IMR-90 (cell line): Measurements from ENCODE around the gene GP5. TPM values are rescaled to one million over a fixed set of nuclear protein-coding genes. Genes with fewer than 3 reads are reported as not detected.

Experiments used
- ATAC-seq: fragments of 200-7000 bp; cut with Tn5 transposase; 2 replicates; pipeline ENCODE4 v1.9.1; 2020; ENCODE audit warnings: low read depth, mild to moderate bottlenecking, moderate library complexity
- BruUV-seq: library from RNA; stranded (reverse); fragments of 400-500 nt; replicated peaks from 2 replicates; lab custom pipeline; 2021; lab: Mats Ljungman, UMichigan
- CTCF ChIA-PET: fragments of 300-600 bp; formaldehyde crosslinking; extraction: SDS; loops from one replicate; lab custom pipeline; 2021; ENCODE audit warnings: antibody characterized with exemption; lab: Yijun Ruan, JAX
- POLR2A ChIA-PET: fragments of 300-600 bp; sonication (Branson Sonifier 250); formaldehyde crosslinking; loops from one replicate; lab custom pipeline; 2022; ENCODE audit warnings: antibody characterized with exemption; ENCODE audit not compliant: unreplicated experiment; lab: Charles Lee
- DNase-seq: peaks from one replicate; pipeline ENCODE4 v3.0.0; 2013
- H2AFZ ChIP-seq: replicated peaks from 2 replicates; pipeline ENCODE3; 2013; ENCODE audit warnings: low read length, mild to moderate bottlenecking; ENCODE audit not compliant: poor library complexity
- H2AK5ac ChIP-seq: 2 replicates; pipeline ENCODE4 v1.6.1; 2013; ENCODE audit warnings: low read depth, low read length, inconsistent platforms
- H2AK9ac ChIP-seq: replicated peaks from 2 replicates; pipeline ENCODE3; 2013; ENCODE audit warnings: mild to moderate bottlenecking, low read depth, low read length, moderate library complexity; ENCODE audit not compliant: poor library complexity
- H2BK120ac ChIP-seq: 2 replicates; pipeline ENCODE4 v1.6.1; 2013; ENCODE audit warnings: low read depth, low read length, inconsistent platforms
- H2BK15ac ChIP-seq: 3 replicates; pipeline ENCODE4 v1.6.1; 2013; ENCODE audit warnings: low read depth, low read length, inconsistent platforms
- H2BK20ac ChIP-seq: 2 replicates; pipeline ENCODE4 v1.6.1; 2013; ENCODE audit warnings: low read depth, mild to moderate bottlenecking, inconsistent platforms, low read length, moderate library complexity
- H2BK5ac ChIP-seq: 2 replicates; pipeline ENCODE4 v1.6.1; 2013; ENCODE audit warnings: mild to moderate bottlenecking, low read depth, low read length, inconsistent platforms; ENCODE audit not compliant: poor library complexity, severe bottlenecking
- H3K14ac ChIP-seq: replicated peaks from 2 replicates; pipeline ENCODE4 v1.6.1; 2013; ENCODE audit warnings: low read depth, low read length, inconsistent platforms
- H3K18ac ChIP-seq: 2 replicates; pipeline ENCODE4 v1.6.1; 2013; ENCODE audit warnings: low read depth, low read length, control low read depth
- H3K23ac ChIP-seq: 2 replicates; pipeline ENCODE4 v1.6.1; 2013; ENCODE audit warnings: low read depth, low read length, inconsistent platforms
- H3K27ac ChIP-seq: 2 replicates; pipeline ENCODE4 v1.5.1; 2013; ENCODE audit warnings: mild to moderate bottlenecking, control low read depth, low read length; ENCODE audit not compliant: insufficient read depth
- H3K27me3 ChIP-seq: 2 replicates; pipeline ENCODE4 v1.6.1; 2013; ENCODE audit warnings: low read length; ENCODE audit not compliant: control insufficient read depth, insufficient read depth
- H3K36me3 ChIP-seq: 2 replicates; pipeline ENCODE4 v1.6.1; 2013; ENCODE audit warnings: low read length, mixed read lengths; ENCODE audit not compliant: control insufficient read depth, insufficient read depth
- H3K4ac ChIP-seq: 2 replicates; pipeline ENCODE4 v1.6.1; 2013; ENCODE audit warnings: low read depth, low read length, inconsistent platforms
- H3K4me1 ChIP-seq: 2 replicates; pipeline ENCODE4 v1.6.1; 2013; ENCODE audit warnings: low read length, mixed read lengths; ENCODE audit not compliant: control insufficient read depth, insufficient read depth
- H3K4me2 ChIP-seq: 2 replicates; pipeline ENCODE4 v1.6.1; 2013; ENCODE audit warnings: low read depth, mild to moderate bottlenecking, control low read depth, low read length, moderate library complexity
- H3K4me3 ChIP-seq: 2 replicates; pipeline ENCODE4 v1.5.1; 2013; ENCODE audit warnings: low read depth, mild to moderate bottlenecking, control low read depth, low read length, moderate library complexity; ENCODE audit not compliant: insufficient read depth
- H3K56ac ChIP-seq: 2 replicates; pipeline ENCODE4 v1.6.1; 2013; ENCODE audit warnings: low read length, inconsistent platforms; ENCODE audit not compliant: insufficient read depth; ENCODE audit errors: extremely low read depth
- H3K79me1 ChIP-seq, 2 experiments: 2 replicates each; pipeline ENCODE4 v1.6.1; 2013; ENCODE audit warnings: low read length in 2 of 2, inconsistent platforms in 1 of 2, low read depth in 1 of 2
- H3K9ac ChIP-seq: 2 replicates; pipeline ENCODE4 v1.6.1; 2013; ENCODE audit warnings: low read depth, low read length, control low read depth
- H3K9me1 ChIP-seq: 2 replicates; pipeline ENCODE4 v1.6.1; 2013; ENCODE audit warnings: low read length, inconsistent platforms; ENCODE audit not compliant: insufficient read depth
- H3K9me3 ChIP-seq: 2 replicates; pipeline ENCODE4 v1.6.1; 2013; ENCODE audit warnings: low read length; ENCODE audit not compliant: control insufficient read depth, insufficient read depth
- H4K20me1 ChIP-seq: 2 replicates; pipeline ENCODE4 v1.6.1; 2013; ENCODE audit warnings: low read length, inconsistent platforms; ENCODE audit not compliant: insufficient read depth
- H4K5ac ChIP-seq: 2 replicates; pipeline ENCODE4 v1.6.1; 2013; ENCODE audit warnings: mild to moderate bottlenecking, low read depth, low read length, control low read depth
- H4K8ac ChIP-seq, 2 experiments: 2 replicates each; pipeline ENCODE4 v1.6.1; 2013; ENCODE audit warnings: low read depth in 2 of 2, low read length in 2 of 2, control low read depth in 1 of 2, inconsistent platforms in 1 of 2
- H4K91ac ChIP-seq: 2 replicates; pipeline ENCODE4 v1.6.1; 2013; ENCODE audit warnings: low read depth, low read length, inconsistent platforms; ENCODE audit not compliant: insufficient read depth
- CEBPB ChIP-seq: IDR thresholded peaks from 2 replicates; pipeline ENCODE4 v1.6.1; 2012; ENCODE audit warnings: low read depth, low read length, improper control_type of control experiment
- CHD1 ChIP-seq: IDR thresholded peaks from 2 replicates; pipeline ENCODE4 v1.6.1; 2012; ENCODE audit warnings: low read depth, low read length, improper control_type of control experiment
- FOS ChIP-seq: fragments of 150-350 bp; IDR thresholded peaks from 2 replicates; pipeline ENCODE4 v1.6.1; 2016; ENCODE audit warnings: low read depth, low read length
- MAFK ChIP-seq: IDR thresholded peaks from 2 replicates; pipeline ENCODE4 v1.6.1; 2012; ENCODE audit warnings: low read depth, low read length, improper control_type of control experiment
- MAZ ChIP-seq: IDR thresholded peaks from 2 replicates; pipeline ENCODE4 v1.6.1; 2012; ENCODE audit warnings: low read depth, mild to moderate bottlenecking, low read length, improper control_type of control experiment, moderate library complexity, borderline replicate concordance
- MXI1 ChIP-seq: IDR thresholded peaks from 2 replicates; pipeline ENCODE4 v1.6.1; 2012; ENCODE audit warnings: low read depth, mild to moderate bottlenecking, low read length, moderate library complexity, borderline replicate concordance
- NFE2L2 ChIP-seq: fragments of 150-350 bp; IDR thresholded peaks from 2 replicates; pipeline ENCODE4 v1.6.1; 2016; ENCODE audit warnings: low read depth, mild to moderate bottlenecking, low read length
- POLR2A ChIP-seq: IDR thresholded peaks from 2 replicates; pipeline ENCODE4 v1.6.1; 2012; ENCODE audit warnings: mild to moderate bottlenecking, low read depth, low read length
- RCOR1 ChIP-seq: IDR thresholded peaks from 2 replicates; pipeline ENCODE4 v1.6.1; 2012; ENCODE audit warnings: mild to moderate bottlenecking, low read length, improper control_type of control experiment; ENCODE audit not compliant: insufficient replicate concordance
- RFX5 ChIP-seq: IDR thresholded peaks from 2 replicates; pipeline ENCODE4 v1.8.0; 2012; ENCODE audit warnings: low read depth, mild to moderate bottlenecking, low read length, moderate library complexity
- SMC3 ChIP-seq: fragments of 150-350 bp; IDR thresholded peaks from 2 replicates; pipeline ENCODE4 v1.6.1; 2016; ENCODE audit warnings: low read depth, mild to moderate bottlenecking, antibody characterized with exemption, low read length, moderate library complexity
- WGBS, 2 experiments: methylation state at CpG; one replicate each; pipeline versions ENCODE4 v1.1.5 to v1.1.7; 2013; ENCODE audit warnings: missing lambda C conversion rate in 2 of 2; ENCODE audit not compliant: insufficient read length in 1 of 2; ENCODE audit errors: extremely low coverage in 2 of 2; 5-methylcytosine and 5-hydroxymethylcytosine counted together
- dilution Hi-C: fragments of 300-500 bp; cut with HindIII; formaldehyde crosslinking; loops from one replicate; pipeline ENCODE4 v1.14.3; 2018; ENCODE audit warnings: low sequenced_read_pairs; ENCODE audit not compliant: unreplicated experiment
- in situ Hi-C: fragments of 300-500 bp; cut with MboI; formaldehyde crosslinking; loops from 3 replicates; pipeline ENCODE4 v1.14.3; 2019; ENCODE audit warnings: low sequenced_read_pairs, inconsistent platforms, mixed read lengths
- intact Hi-C: fragments of 100-400 bp; cut with micrococcal nuclease; formaldehyde crosslinking; loops from 2 replicates; pipeline ENCODE4 v1.10.0; 2022
- polyA plus RNA-seq, 3 experiments: library from polyadenylated mRNA; depleted of rRNA; stranded (reverse); fragments of >200 nt; gene quantifications; 2 replicates each; pipeline ENCODE4 v1.2.3, GENCODE V29; 2012; ENCODE audit warnings: low replicate concordance in 1 of 3
- total RNA-seq: library from RNA; depleted of rRNA; stranded (reverse); fragments of >200 nt; gene quantifications from 2 replicates; pipeline ENCODE4 v1.2.3, GENCODE V29; 2012
- TF ChIP-seq, protein P1 (sequence below): fragments of 150-350 bp; IDR thresholded peaks from 2 replicates; pipeline ENCODE4 v1.6.1; 2016; ENCODE audit warnings: low read depth, mild to moderate bottlenecking, low read length, moderate library complexity, borderline replicate concordance
- TF ChIP-seq, protein P2 (sequence below): fragments of 150-350 bp; IDR thresholded peaks from 2 replicates; pipeline ENCODE4 v1.6.1; 2017; ENCODE audit warnings: mild to moderate bottlenecking, antibody characterized with exemption, low read length, low read depth
- TF ChIP-seq, protein P3 (sequence below): conservative IDR thresholded peaks from 2 replicates; pipeline ENCODE4 v1.5.1; 2012; ENCODE audit warnings: mild to moderate bottlenecking, low read depth, low read length, improper control_type of control experiment

The GP5 gene
- total and polyA plus RNA-seq, 2 of the 4 experiments (the other 2 are of a cell fraction) = under 0.01 to 0.12 TPM

DNA sequence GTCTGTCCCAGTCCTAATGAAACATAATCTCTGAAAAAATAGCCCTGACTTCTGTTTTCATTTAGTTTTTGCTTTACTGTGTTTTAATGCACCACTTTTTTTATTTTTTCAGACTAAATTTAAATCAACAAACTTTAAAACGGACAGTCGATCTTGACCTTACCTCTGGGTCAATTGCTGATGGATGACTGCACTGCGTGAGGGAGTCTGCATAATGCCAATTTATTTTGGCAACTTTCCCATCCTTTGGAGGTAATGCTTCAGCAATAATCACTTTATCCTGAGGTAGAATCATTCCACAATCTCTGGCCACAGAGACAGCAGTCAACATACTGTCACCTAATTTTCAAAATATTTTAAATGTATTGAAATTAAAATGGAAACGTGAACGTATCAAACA lies 32.5 kb upstream of the GP5 start:
- no peak overlapping the region for H2AFZ ChIP-seq
- H3K4me1 ChIP-seq = no peaks in the 10 kb centered on the region
- dilution Hi-C loops = no loop called here
- no peaks in the 10 kb centered on the region for H3K9me1 ChIP-seq
- H3K14ac ChIP-seq = no peak overlapping the region
- peaks cover 55% of the 10 kb centered on the region for H3K36me3 ChIP-seq
- H3K9me3 ChIP-seq = no peaks in the 10 kb centered on the region
- no peak overlapping the region for H2BK5ac ChIP-seq
- ATAC-seq (no peak), DNase-seq (no peak)
- BruUV-seq = TSS peak; percentile 34
- H2BK20ac ChIP-seq = no peak overlapping the region
- H2BK120ac ChIP-seq = no peak overlapping the region
- no peak overlapping the region for H2AK9ac ChIP-seq
- H3K4me2 ChIP-seq = no peak overlapping the region
- peaks cover 20 to 33% of the 10 kb centered on the region in 2 experiments; a peak in 3 of 4 replicates for H3K79me1 ChIP-seq
- no peak overlapping the region for H4K91ac ChIP-seq
- ChIA-PET POLR2A (no interaction called here), CTCF (no interaction called here)
- no peak overlapping the region for H3K18ac ChIP-seq
- in situ Hi-C loops = no loop called here
- no peak overlapping the region for H3K56ac ChIP-seq
- WGBS, 2 experiments = 61% methylated on average over 3 of the region's 5 CpGs; no CpG with 5 or more reads in 1 of the 2 experiments
- no peak overlapping the region for H4K5ac ChIP-seq
- no peak overlapping the region for H2AK5ac ChIP-seq
- no peak overlapping the region for H3K4ac ChIP-seq
- intact Hi-C loops = no loop called here
- no peak overlapping the region for H4K8ac ChIP-seq
- H3K9ac ChIP-seq = no peak overlapping the region
- TF ChIP-seq RCOR1 (no peak), CHD1 (no peak), FOS (no peak), POLR2A (no peak), MXI1 (no peak), MAFK (no peak), SMC3 (no peak), RFX5 (no peak), NFE2L2 (no peak), CEBPB (no peak), MAZ (no peak)
- TF ChIP-seq, protein P1, sequence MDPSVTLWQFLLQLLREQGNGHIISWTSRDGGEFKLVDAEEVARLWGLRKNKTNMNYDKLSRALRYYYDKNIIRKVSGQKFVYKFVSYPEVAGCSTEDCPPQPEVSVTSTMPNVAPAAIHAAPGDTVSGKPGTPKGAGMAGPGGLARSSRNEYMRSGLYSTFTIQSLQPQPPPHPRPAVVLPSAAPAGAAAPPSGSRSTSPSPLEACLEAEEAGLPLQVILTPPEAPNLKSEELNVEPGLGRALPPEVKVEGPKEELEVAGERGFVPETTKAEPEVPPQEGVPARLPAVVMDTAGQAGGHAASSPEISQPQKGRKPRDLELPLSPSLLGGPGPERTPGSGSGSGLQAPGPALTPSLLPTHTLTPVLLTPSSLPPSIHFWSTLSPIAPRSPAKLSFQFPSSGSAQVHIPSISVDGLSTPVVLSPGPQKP = no peak
- TF ChIP-seq, protein P2, sequence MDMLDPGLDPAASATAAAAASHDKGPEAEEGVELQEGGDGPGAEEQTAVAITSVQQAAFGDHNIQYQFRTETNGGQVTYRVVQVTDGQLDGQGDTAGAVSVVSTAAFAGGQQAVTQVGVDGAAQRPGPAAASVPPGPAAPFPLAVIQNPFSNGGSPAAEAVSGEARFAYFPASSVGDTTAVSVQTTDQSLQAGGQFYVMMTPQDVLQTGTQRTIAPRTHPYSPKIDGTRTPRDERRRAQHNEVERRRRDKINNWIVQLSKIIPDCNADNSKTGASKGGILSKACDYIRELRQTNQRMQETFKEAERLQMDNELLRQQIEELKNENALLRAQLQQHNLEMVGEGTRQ = no peak
- TF ChIP-seq, protein P3, sequence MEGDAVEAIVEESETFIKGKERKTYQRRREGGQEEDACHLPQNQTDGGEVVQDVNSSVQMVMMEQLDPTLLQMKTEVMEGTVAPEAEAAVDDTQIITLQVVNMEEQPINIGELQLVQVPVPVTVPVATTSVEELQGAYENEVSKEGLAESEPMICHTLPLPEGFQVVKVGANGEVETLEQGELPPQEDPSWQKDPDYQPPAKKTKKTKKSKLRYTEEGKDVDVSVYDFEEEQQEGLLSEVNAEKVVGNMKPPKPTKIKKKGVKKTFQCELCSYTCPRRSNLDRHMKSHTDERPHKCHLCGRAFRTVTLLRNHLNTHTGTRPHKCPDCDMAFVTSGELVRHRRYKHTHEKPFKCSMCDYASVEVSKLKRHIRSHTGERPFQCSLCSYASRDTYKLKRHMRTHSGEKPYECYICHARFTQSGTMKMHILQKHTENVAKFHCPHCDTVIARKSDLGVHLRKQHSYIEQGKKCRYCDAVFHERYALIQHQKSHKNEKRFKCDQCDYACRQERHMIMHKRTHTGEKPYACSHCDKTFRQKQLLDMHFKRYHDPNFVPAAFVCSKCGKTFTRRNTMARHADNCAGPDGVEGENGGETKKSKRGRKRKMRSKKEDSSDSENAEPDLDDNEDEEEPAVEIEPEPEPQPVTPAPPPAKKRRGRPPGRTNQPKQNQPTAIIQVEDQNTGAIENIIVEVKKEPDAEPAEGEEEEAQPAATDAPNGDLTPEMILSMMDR = no peak
- no peak overlapping the region for H3K23ac ChIP-seq
- peaks cover 12% of the 10 kb centered on the region; the same call in 1 of the 2 replicates for H4K20me1 ChIP-seq
- no peaks in the 10 kb centered on the region for H3K27me3 ChIP-seq
- no peak overlapping the region for H3K27ac ChIP-seq
- no peak overlapping the region for H2BK15ac ChIP-seq
- no peak overlapping the region for H3K4me3 ChIP-seq
